MM.1S (cell line): Measurements from ENCODE around the gene OGFOD3.
"Not testable (repeated sequence)": the region's sequence is repeated elsewhere in the genome, so short reads cannot be mapped to it uniquely, and the experiment has no call there.

Experiments
- CTCF ChIP-seq: fragments of 300-600 bp; sonication (generic); IDR thresholded peaks from 2 replicates; pipeline ENCODE4 v1.5.1; 2016; ENCODE audit warnings: antibody characterized with exemption, low read length, mixed read lengths
- EZH2 ChIP-seq: fragments of 300-600 bp; sonication (generic); optimal IDR thresholded peaks from 2 replicates; pipeline ENCODE3; 2017; ENCODE audit warnings: low read depth, mild to moderate bottlenecking, antibody characterized with exemption, low read length, mixed read lengths
- EZH2phosphoT487 ChIP-seq: fragments of 300-600 bp; sonication (generic); IDR thresholded peaks from 2 replicates; pipeline ENCODE4 v1.6.1; 2018; ENCODE audit warnings: antibody characterized with exemption, low read length

DNA sequence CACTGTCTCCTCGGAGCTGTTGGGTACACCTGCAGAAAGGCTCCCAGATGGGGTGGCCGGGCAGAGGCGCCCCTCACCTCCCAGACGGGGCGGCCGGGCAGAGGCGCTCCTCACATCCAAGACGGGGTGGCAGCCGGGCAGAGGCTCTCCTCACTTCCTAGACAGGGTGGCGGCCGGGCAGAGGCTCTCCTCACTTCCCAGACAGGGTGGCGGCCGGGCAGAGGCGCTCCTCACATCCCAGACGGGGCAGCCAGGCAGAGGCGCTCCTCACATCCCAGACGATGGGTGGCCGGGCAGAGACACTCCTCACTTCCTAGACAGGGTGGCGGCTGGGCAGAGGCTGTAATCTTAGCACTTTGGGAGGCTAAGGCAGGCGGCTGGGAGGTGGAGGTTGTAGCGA, 35.3 kb upstream of the OGFOD3 start:
- TF ChIP-seq CTCF, EZH2phosphoT487, EZH2: not testable (repeated sequence)
